Stimulated activated CD4-positive, alpha-beta T cell treated with anti-CD3 and anti-CD28 coated beads, TNF-alpha, amount 100 ng/mL, for 48 hours (primary cell): ENCODE results near the gene HSD17B1.

ENCODE experiments used
- DNase-seq, 3 donors: peaks; one replicate each; pipeline ENCODE4 v3.0.0-alpha.2; 2020; ENCODE audit warnings: low read depth in 3 of 3

The HSD17B1 gene

DNA sequence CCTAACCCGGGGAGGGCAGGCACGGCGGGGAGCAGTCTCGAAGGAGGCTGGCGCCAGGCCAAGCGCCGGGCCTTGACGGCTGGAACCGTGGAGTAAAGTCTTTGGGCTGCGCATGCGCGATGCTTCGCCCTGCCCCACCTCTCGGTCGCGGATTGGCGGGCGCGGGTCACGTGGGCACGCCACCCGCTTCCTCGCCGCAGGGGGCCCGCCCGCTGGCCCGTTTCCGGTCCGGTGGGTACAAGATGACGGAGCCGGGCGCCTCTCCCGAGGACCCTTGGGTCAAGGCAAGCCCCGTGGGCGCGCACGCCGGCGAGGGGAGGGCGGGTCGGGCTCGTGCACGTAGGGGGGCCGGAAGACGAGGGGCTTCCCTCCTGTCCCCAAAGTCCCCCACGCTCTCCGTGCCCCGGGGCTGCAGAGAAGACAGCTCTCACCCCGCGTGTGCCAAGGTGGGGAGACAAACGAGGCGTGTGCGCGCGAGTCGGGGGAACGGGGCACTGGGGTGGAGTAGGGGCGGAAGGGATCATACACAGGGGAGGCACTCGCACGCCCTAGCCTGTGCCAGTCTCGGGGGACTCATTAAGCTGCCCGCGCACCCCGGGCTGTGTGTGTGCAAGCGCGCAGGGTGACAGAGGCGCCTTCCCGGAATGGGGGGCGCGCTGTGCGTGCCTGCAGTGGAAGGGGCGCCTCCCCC lies 14.3 kb downstream of the HSD17B1 start, which contains the start of gene MLX:
Gene MLX, plus strand, starts transcription at position 218 of the 691 bp plus-strand sequence. Its CDS starts 25 bp downstream, at position 243.
- peak; percentile 84 to 93 (median 87) for DNase-seq

DNA sequence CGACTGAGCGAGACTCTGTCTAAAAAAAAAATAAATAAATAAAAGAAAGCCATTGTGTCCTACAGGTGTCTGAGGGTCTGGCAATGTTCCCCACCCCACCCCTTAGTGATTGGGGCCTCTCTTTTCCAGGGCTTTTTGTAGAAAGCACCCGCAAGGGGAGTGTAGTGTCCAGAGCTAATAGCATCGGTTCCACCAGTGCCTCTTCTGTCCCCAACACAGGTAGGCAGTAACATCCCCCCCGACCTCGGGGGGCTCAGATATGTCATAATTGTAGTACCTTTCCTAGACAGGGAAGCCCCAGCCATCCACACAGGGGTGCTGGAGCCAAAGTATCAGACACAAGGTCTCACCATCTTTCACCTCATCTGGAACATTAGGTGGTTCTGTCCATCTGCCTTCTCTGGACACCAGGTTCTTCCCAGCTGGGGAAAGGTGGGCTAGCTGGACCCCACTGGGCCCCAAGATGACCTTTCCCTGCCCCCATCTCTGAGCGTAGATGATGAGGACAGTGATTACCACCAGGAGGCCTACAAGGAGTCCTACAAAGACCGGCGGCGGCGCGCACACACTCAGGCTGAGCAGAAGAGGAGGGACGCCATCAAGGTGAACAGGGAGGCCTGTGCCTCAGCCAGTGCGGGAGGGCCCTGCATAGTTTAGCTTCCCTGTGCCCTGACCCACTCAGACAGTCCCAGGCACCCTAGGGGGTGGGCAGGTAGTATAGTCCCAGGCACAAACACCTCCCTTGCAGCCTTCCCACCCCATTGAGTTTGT lies 15.8 kb downstream of the HSD17B1 start:
- DNase-seq, result no peak

GRCh38 chr17:42571435-42572225 lies 18.9 kb downstream of the HSD17B1 start:
- DNase-seq, result no peak

GRCh38 chr17:42573095-42573494 lies 20.4 kb downstream of the HSD17B1 start:
- DNase-seq, result no peak

DNA sequence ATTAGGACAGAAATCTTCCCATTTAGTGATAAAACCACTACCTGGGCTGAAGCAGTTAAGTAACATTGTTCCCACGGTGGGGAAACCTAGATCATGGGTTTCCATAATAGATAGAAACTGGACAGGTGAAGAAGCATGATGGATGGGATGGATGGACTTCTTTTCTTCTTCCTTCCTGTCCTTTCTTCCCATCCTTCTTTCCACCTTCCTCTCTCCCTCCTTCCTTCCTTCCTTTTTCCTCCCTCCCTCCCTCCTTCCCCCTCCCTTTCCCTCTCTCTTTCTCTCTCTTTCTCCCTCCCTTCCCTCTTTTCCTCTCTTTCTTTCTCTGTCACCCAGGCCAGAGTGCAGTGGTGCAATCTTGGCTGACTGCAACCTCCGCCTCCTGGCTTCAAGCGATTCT lies 21.7 kb downstream of the HSD17B1 start:
- DNase-seq, result no peak

GRCh38 chr17:42577140-42577531 lies 24.4 kb downstream of the HSD17B1 start:
- DNase-seq, result no peak

- peak; percentile 92 to 95 (median 93) for DNase-seq
Measured at GRCh38 chr17:42577532-42578281, 25.0 kb downstream of the HSD17B1 start, which contains the start of gene PSMC3IP. Gene PSMC3IP (minus strand): TSS chr17:42577729. CDS start chr17:42577686, 43 bp downstream.

DNA sequence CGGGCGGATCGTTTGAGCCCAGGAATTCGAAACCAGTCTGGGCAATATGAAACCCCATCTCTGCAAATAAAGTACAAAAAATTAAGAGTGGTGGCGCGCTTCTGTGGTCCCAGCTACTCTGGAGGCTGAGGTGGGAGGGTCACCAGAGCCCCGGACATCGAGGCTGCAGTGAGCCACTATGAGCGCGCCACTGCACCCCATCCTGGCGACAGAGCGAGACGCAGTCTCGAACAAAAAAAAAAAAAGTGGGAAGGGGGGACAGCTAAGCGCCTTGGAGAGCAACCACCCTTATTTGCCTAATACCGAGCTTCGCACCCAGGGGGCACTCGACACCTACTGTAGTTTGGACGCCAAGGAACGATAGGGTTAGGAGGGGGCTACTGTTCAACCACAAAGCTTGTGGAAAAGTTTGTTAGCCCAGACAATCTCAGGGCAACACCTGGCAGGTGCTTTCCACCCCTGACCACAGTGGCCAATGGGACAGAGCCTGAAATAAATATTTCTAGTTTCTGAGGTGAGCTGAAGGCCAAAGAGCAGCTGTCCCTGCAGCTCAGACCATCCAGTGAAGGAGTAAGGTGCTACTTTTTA lies 25.7 kb downstream of the HSD17B1 start:
- DNase-seq, result peak; percentile 39 to 53 (median 43)

GRCh38 chr17:42579794-42580551 lies 27.2 kb downstream of the HSD17B1 start:
- DNase-seq, result no peak

GRCh38 chr17:42581744-42582270 lies 29.1 kb downstream of the HSD17B1 start:
- DNase-seq, result no peak

DNA sequence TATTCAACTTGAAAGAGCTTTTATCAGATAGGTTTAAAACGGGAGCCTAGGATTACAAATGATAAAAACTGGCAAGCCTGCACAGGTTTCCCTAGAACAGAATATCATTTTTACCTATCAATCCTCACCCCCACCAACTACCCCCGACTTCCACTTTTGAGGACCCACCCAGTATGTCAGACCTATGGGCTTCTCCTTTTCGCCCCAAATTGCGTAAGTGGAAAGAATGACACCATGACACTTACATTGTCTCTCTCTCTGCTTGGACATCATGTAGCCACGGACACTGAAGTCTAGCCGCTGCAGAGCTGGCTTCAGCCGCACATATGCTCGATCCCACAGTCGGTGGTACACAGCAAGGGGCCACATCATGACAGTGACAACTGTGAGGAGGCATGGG lies 32.2 kb downstream of the HSD17B1 start:
- no peak for DNase-seq

DNA sequence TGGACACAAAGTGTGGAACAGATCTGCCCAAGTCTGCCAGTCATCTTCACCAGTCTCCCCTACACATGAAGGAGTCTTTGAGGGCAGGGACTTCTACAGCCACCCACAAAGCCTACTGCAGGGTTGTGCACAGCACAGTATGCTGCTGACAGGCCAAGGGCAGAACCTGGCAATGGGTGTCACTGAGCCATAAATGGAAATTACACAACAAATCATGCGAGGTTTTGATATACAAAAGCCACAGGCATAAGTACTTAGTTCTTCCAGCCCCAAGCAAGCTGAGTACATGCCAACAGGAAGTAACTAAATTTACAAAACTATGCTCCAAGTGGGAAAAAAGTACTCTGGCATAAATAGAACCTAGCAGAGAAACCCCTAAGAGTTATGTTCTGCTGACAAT lies 32.6 kb downstream of the HSD17B1 start:
- no peak for DNase-seq

DNA sequence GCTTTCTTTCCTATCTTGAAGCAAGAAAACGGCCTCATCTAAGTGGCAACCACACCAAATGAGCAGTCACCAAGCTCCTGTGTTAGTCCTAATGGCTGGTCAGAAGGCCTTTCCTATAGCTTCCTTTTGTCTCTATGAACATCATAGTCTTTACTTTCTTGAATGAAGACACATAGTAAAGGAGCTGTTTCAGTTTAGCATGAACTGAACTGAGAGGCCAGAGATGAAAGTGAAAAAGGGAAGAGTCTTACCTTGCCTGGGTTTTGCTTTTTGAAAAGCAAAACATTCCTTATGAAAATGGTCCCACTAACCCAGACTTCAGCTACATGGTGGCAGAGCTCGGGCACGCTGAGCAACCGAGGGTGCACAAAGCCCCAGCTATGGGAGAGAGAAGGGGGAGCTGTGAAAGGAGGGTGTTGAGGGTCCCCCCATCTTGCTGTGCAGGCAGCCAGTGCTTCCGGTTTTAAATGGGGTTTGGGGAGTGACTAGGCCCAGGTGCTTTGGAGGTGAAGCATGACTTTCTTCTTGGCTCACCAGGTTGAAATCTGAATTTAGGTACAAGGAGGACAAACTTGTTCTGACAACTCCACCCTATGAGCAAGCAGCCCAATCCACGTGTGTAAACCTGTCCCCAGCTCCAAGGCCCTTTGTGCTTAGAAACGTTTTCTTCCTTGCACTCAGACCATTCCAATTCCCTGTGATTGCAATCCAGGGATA lies 33.9 kb downstream of the HSD17B1 start:
- no peak for DNase-seq

DNA sequence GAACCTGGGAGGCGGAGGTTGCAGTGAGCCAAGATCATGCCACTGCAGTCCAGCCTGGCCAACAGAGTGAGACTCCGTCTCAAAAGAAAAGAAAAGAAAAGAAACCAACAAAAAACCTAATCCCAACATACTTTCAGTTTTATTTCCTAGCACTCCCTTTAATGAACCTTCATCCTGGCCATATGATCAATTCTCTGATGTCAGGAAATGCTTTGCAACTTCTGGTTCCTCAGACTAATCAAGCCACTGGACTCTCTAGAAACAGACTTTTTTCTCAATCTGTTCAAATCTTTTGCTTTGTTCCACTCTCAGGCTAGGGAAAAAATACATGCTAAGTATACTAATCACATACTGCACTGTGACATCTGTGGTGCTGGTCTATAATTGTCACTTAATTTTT lies 38.2 kb downstream of the HSD17B1 start:
- DNase-seq, result no peak

GRCh38 chr17:42591411-42591810 lies 38.7 kb downstream of the HSD17B1 start:
- DNase-seq, result no peak

DNA sequence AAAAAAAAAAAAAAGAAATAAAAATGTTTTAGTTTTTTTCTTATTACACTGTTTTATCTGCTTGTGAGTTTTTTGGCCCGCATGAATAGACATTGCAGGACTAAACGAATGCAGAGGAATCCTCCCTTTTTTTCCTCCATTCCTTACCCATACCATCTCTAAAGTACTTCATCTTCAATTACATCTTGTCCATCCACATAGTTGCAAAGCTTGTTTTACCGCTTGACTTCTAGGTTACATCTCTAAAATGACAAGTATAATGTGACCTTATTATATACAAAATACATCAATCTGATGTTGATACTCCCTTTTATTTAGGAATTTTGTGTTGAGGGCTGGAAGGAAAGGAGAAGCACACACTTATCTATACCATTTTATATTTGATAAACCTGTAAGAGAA lies 43.7 kb downstream of the HSD17B1 start:
- DNase-seq, result no peak

- DNase-seq, result no peak
Measured at GRCh38 chr17:42598905-42599304, 46.2 kb downstream of the HSD17B1 start.

GRCh38 chr17:42603318-42603717 lies 50.6 kb downstream of the HSD17B1 start:
- no peak for DNase-seq
